Measurements from ENCODE around the gene ZNF525. TPM values are rescaled to one million over a fixed set of nuclear protein-coding genes. Genes with fewer than 3 reads are reported as not detected.
"Not testable (repeated sequence)": the region's sequence is repeated elsewhere in the genome, so short reads cannot be mapped to it uniquely, and the experiment has no call there.

Gene ZNF525
- total RNA-seq (2014; rRNA removed; shearing (Covaris generic); ENCODE audit: low replicate concordance): 1.1 and 2.7 TPM in 2 replicates

- DNase-seq: peak; percentile 79
- Histone ChIP-seq H3K4me3 (peak within 1 kb of the TSS; percentile 61), H3K36me3 (no peaks in the 10 kb centered on the region), H3K9me3 (no peaks in the 10 kb centered on the region), H3K27me3 (no peaks in the 10 kb centered on the region)
Measured at GRCh38 chr19:53365134-53365898, at the start of gene ZNF525. TSS of gene ZNF525 (plus strand) at chr19:53365705. CDS start at chr19:53372282, 6,577 bp downstream.

GRCh38 chr19:53328967-53329366, 36.5 kb upstream of the ZNF525 start:
- H3K27me3 ChIP-seq: no peaks in the 10 kb centered on the region
- no peaks in the 10 kb centered on the region for H3K36me3 ChIP-seq
- peaks cover 14% of the 10 kb centered on the region for H3K9me3 ChIP-seq
- no peak overlapping the region for H3K4me3 ChIP-seq
- DNase-seq: no peak

- Histone ChIP-seq H3K9me3 (peaks cover 11% of the 10 kb centered on the region), H3K27me3 (no peaks in the 10 kb centered on the region), H3K36me3 (peaks cover 2% of the 10 kb centered on the region; the same call in 1 of the 2 replicates), H3K4me3 (peak overlapping the region; percentile 69)
- DNase-seq: no peak
Measured at GRCh38 chr19:53332484-53332883, 33.0 kb upstream of the ZNF525 start.

- no peaks in the 10 kb centered on the region for H3K27me3 ChIP-seq
- peak; percentile 70 for DNase-seq
- H3K4me3 ChIP-seq: peak overlapping the region; percentile 69
- H3K36me3 ChIP-seq: peaks cover 6% of the 10 kb centered on the region
- H3K9me3 ChIP-seq: peaks cover 11% of the 10 kb centered on the region
Measured at GRCh38 chr19:53333066-53333462, 32.4 kb upstream of the ZNF525 start.

GRCh38 chr19:53333463-53334449, 31.7 kb upstream of the ZNF525 start, which contains the start of gene ZNF845:
TSS of gene ZNF845 (plus strand) at chr19:53333749. CDS start at chr19:53341308, 7,559 bp downstream.
- H3K27me3 ChIP-seq: no peaks in the 10 kb centered on the region
- peak; percentile 93 for DNase-seq

GRCh38 chr19:53344403-53344802, 21.1 kb upstream of the ZNF525 start:
- peaks cover 17% of the 10 kb centered on the region; the same call in 1 of the 2 replicates for H3K9me3 ChIP-seq
- DNase-seq: not testable (repeated sequence)

More at GRCh38 chr19:53333463-53334449, 31.7 kb upstream of the ZNF525 start, which contains the start of gene ZNF845:
- Histone ChIP-seq H3K4me3 (peak within 1 kb of the TSS; percentile 69), H3K36me3 (peaks cover 11% of the 10 kb centered on the region), H3K9me3 (peaks cover 11% of the 10 kb centered on the region)

GRCh38 chr19:53355739-53356138, 9.8 kb upstream of the ZNF525 start:
- H3K9me3 ChIP-seq: peaks cover 55% of the 10 kb centered on the region
- peaks cover 31% of the 10 kb centered on the region for H3K36me3 ChIP-seq
- H3K4me3 ChIP-seq: no peak overlapping the region
- DNase-seq: no peak
- H3K27me3 ChIP-seq: no peaks in the 10 kb centered on the region

More at GRCh38 chr19:53344403-53344802, 21.1 kb upstream of the ZNF525 start:
- H3K4me3 ChIP-seq, H3K27me3 ChIP-seq: not testable (repeated sequence)
- peaks cover 62% of the 10 kb centered on the region for H3K36me3 ChIP-seq

- Histone ChIP-seq H3K36me3 (peaks cover 9% of the 10 kb centered on the region), H3K27me3 (no peaks in the 10 kb centered on the region), H3K9me3 (peaks cover 34% of the 10 kb centered on the region), H3K4me3 (no peak overlapping the region)
- no peak for DNase-seq
Measured at GRCh38 chr19:53357821-53358581, 7.5 kb upstream of the ZNF525 start.

GRCh38 chr19:53360056-53360455, 5.4 kb upstream of the ZNF525 start:
- not testable (repeated sequence) for H3K36me3 ChIP-seq, H3K27me3 ChIP-seq, DNase-seq, H3K4me3 ChIP-seq
- H3K9me3 ChIP-seq: peaks cover 18% of the 10 kb centered on the region

GRCh38 chr19:53365899-53366493, 491 bp downstream of the ZNF525 start:
- peak overlapping the region; percentile 61 for H3K4me3 ChIP-seq
- no peaks in the 10 kb centered on the region for H3K9me3 ChIP-seq
- no peaks in the 10 kb centered on the region for H3K36me3 ChIP-seq
- H3K27me3 ChIP-seq: no peaks in the 10 kb centered on the region
- DNase-seq: peak; percentile 39

GRCh38 chr19:53372196-53372595, 6.7 kb downstream of the ZNF525 start:
- Histone ChIP-seq H3K4me3 (no peak overlapping the region), H3K27me3 (no peaks in the 10 kb centered on the region), H3K36me3 (no peaks in the 10 kb centered on the region), H3K9me3 (no peaks in the 10 kb centered on the region)
- no peak for DNase-seq

- no peak for DNase-seq
- Histone ChIP-seq H3K36me3 (no peaks in the 10 kb centered on the region), H3K9me3 (no peaks in the 10 kb centered on the region; the same call in 1 of the 2 replicates), H3K27me3 (no peaks in the 10 kb centered on the region), H3K4me3 (no peak overlapping the region)
Measured at GRCh38 chr19:53374288-53374687, 8.8 kb downstream of the ZNF525 start.

GRCh38 chr19:53374743-53375142, 9.2 kb downstream of the ZNF525 start:
- Histone ChIP-seq H3K9me3 (no peaks in the 10 kb centered on the region; the same call in 1 of the 2 replicates), H3K4me3 (no peak overlapping the region), H3K36me3 (no peaks in the 10 kb centered on the region), H3K27me3 (no peaks in the 10 kb centered on the region)
- no peak for DNase-seq

GRCh38 chr19:53381376-53381775, 15.9 kb downstream of the ZNF525 start:
- DNase-seq: no peak
- H3K27me3 ChIP-seq: no peaks in the 10 kb centered on the region
- H3K4me3 ChIP-seq: no peak overlapping the region

GRCh38 chr19:53388168-53388567, 22.7 kb downstream of the ZNF525 start:
- Histone ChIP-seq H3K9me3 (peaks cover 16% of the 10 kb centered on the region), H3K4me3 (no peak overlapping the region), H3K36me3 (no peaks in the 10 kb centered on the region), H3K27me3 (no peaks in the 10 kb centered on the region)
- no peak for DNase-seq

More at GRCh38 chr19:53381376-53381775, 15.9 kb downstream of the ZNF525 start:
- H3K9me3 ChIP-seq: peaks cover 14% of the 10 kb centered on the region
- no peaks in the 10 kb centered on the region for H3K36me3 ChIP-seq

- DNase-seq: no peak
- Histone ChIP-seq H3K27me3 (no peaks in the 10 kb centered on the region), H3K9me3 (peaks cover 10% of the 10 kb centered on the region), H3K36me3 (no peaks in the 10 kb centered on the region), H3K4me3 (no peak overlapping the region)
Measured at GRCh38 chr19:53388904-53389303, 23.4 kb downstream of the ZNF525 start.

Data from MG63 (cell line).